K562 (cell line): Measurements from ENCODE around the gene ANKZF1. TPM values are rescaled to one million over a fixed set of nuclear protein-coding genes. Genes with fewer than 3 reads are reported as not detected.

ENCODE experiments used
- AFF4 ChIP-seq: sonication (generic); formaldehyde crosslinking; IDR thresholded peaks from 2 replicates; pipeline ENCODE4 v1.8.0; 2023; ENCODE audit warnings: mild to moderate bottlenecking, missing genetic modification reagents
- FOXO4 ChIP-seq: fragments of 450-650 bp; formaldehyde crosslinking; IDR thresholded peaks from 2 replicates; pipeline ENCODE4 v1.4.0; 2020; ENCODE audit warnings: mild to moderate bottlenecking, moderate library complexity
- GABPB2 ChIP-seq: fragments of 250-450 bp; sonication (Bioruptor Pico); conservative IDR thresholded peaks from 2 replicates; pipeline ENCODE4 v1.5.1; 2021; ENCODE audit warnings: mild to moderate bottlenecking
- HNRNPLL ChIP-seq: fragments of 200-400 bp; formaldehyde crosslinking; IDR thresholded peaks from 2 replicates; pipeline ENCODE4 v1.6.1; 2017; ENCODE audit warnings: low read length, low read depth, mild to moderate bottlenecking; ENCODE audit not compliant: poor library complexity, severe bottlenecking
- MAX ChIP-seq: sonication (generic); formaldehyde crosslinking; IDR thresholded peaks from 2 replicates; pipeline ENCODE4 v1.9.0; 2022; ENCODE audit warnings: mild to moderate bottlenecking, missing genetic modification reagents
- RAD21 ChIP-seq, 2 experiments: fragments of 250-450 bp in 1 of 2; fragments of 450-650 bp in 1 of 2; sonication (Bioruptor Pico) in 1 of 2; formaldehyde crosslinking in 1 of 2; IDR thresholded peaks in 1 of 2; conservative IDR thresholded peaks in 1 of 2; 2 replicates each; pipeline versions ENCODE4 v1.4.0 to v1.8.0; 2020 to 2022; ENCODE audit warnings: mild to moderate bottlenecking in 2 of 2, moderate library complexity in 1 of 2
- SP2 ChIP-seq: IDR thresholded peaks from 2 replicates; pipeline ENCODE4 v1.6.1; 2011; ENCODE audit warnings: mild to moderate bottlenecking, low read depth, low read length, moderate library complexity; ENCODE audit not compliant: poor library complexity, severe bottlenecking; ENCODE audit errors: extremely low read depth
- TRIM24 ChIP-seq, 2 experiments: fragments of 450-650 bp; IDR thresholded peaks; 2 replicates each; pipeline ENCODE4 v1.6.1; 2016
- ZNF12 ChIP-seq: sonication (generic); formaldehyde crosslinking; IDR thresholded peaks from 2 replicates; pipeline ENCODE4 v1.4.0; 2020; ENCODE audit warnings: mild to moderate bottlenecking, missing genetic modification reagents
- ZNF239 ChIP-seq: fragments of 250-450 bp; sonication (Bioruptor Pico); IDR thresholded peaks from 2 replicates; pipeline ENCODE4 v1.4.0; 2020; ENCODE audit warnings: mild to moderate bottlenecking
- ZNF3 ChIP-seq: fragments of 250-450 bp; sonication (Bioruptor Pico); IDR thresholded peaks from 2 replicates; pipeline ENCODE4 v1.5.0; 2021; ENCODE audit warnings: mild to moderate bottlenecking, moderate library complexity
- ZNF518B ChIP-seq: fragments of 250-450 bp; sonication (Bioruptor Pico); IDR thresholded peaks from 2 replicates; pipeline ENCODE4 v1.5.0; 2021; ENCODE audit warnings: mild to moderate bottlenecking, moderate library complexity
- ZNF589 ChIP-seq: fragments of 200-800 bp; sonication (Bioruptor generic); IDR thresholded peaks from 2 replicates; pipeline ENCODE4 v1.6.1; 2016; ENCODE audit warnings: low read depth, missing genetic modification characterization, missing compliant biosample characterization
- ZNF639 ChIP-seq, 2 experiments: fragments of 200-800 bp in 1 of 2; sonication (Bioruptor generic) in 1 of 2; sonication (generic) in 1 of 2; formaldehyde crosslinking in 1 of 2; IDR thresholded peaks in 1 of 2; conservative IDR thresholded peaks in 1 of 2; 2 replicates each; pipeline versions ENCODE4 v1.5.0 to v1.6.1; 2016 to 2020; ENCODE audit warnings: missing compliant biosample characterization in 1 of 2, missing genetic modification characterization in 1 of 2, missing genetic modification reagents in 1 of 2
- polyA plus RNA-seq, 8 experiments: library from polyadenylated mRNA; depleted of rRNA in 4 of 8; stranded (reverse) in 5 of 8; unstranded in 3 of 8; fragments of >200 nt; fragmentation: Nextera tagmentation in 2 of 8; fragmentation: Illumina TruSeq in 1 of 8; extraction: Ambion mirVana in 2 of 8; extraction: Trizol in 1 of 8; gene quantifications; 2 replicates each; pipeline versions ENCODE4 v1.2.1 to v1.2.3, GENCODE V29; 2011 to 2014; ENCODE audit warnings: inconsistent platforms in 1 of 8, missing spikeins in 1 of 8
- total RNA-seq, 7 experiments: library from RNA; depleted of rRNA in 6 of 7; stranded (reverse); fragments of >200 nt in 6 of 7; fragmentation: Illumina TruSeq in 2 of 7; extraction: Trizol in 2 of 7; gene quantifications; 2 replicates each; pipeline versions ENCODE4 v1.2.1 to v1.2.3, GENCODE V29; 2011 to 2021; ENCODE audit warnings: low replicate concordance in 1 of 7

The ANKZF1 gene
- total and polyA plus RNA-seq, 9 of the 15 experiments (the other 6 are each of a cell fraction or from before 2014, with no cell fraction given) = 3.1 to 60.6 (median 31.0) TPM

GRCh38 chr2:219277703-219278654, 48.4 kb downstream of the ANKZF1 start (continued):
- TF ChIP-seq AFF4 (CRISPR knock-in tag) = no peak
- no peak for TF ChIP-seq ZNF239 (CRISPR knock-in tag)
- 0 out of 2 replicates have a peak, but pooled peaks have one; percentile 55 for TF ChIP-seq ZNF12
- TF ChIP-seq MAX = 0 out of 2 replicates have a peak, but pooled peaks have one; percentile 28
- TF ChIP-seq ZNF589 = no peak
- TF ChIP-seq HNRNPLL = peak; percentile 91
- no peak for TF ChIP-seq ZNF639 (CRISPR knock-in tag; conservative IDR thresholded peaks at IDR 0.05 in 1 of 2, IDR thresholded peaks at IDR 0.05 in 1 of 2)
- peak; percentile 69 to 72 for TF ChIP-seq RAD21 (CRISPR knock-in tag; conservative IDR thresholded peaks at IDR 0.05 in 1 of 2, IDR thresholded peaks at IDR 0.05 in 1 of 2)
- TF ChIP-seq ZNF3 (CRISPR knock-in tag) = no peak
- no peak for TF ChIP-seq TRIM24 (IDR thresholded peaks at IDR 0.05)
- TF ChIP-seq FOXO4 (CRISPR knock-in tag) = no peak
- TF ChIP-seq GABPB2 (CRISPR knock-in tag) = no peak
- no peak for TF ChIP-seq SP2
- no peak for TF ChIP-seq ZNF518B (CRISPR knock-in tag)
